Vagina (tissue), 2 donors: ENCODE measurements around the gene SSUH2. TPM values are rescaled to one million over a fixed set of nuclear protein-coding genes. Genes with fewer than 3 reads are reported as not detected.
"Not testable (repeated sequence)": the region's sequence is repeated elsewhere in the genome, so short reads cannot be mapped to it uniquely, and the experiment has no call there.

Experiments used
- DNase-seq, 2 donors: peaks; one replicate each; pipeline ENCODE4 v3.0.0-alpha.2; 2017; ENCODE audit errors: extremely low spot score in 2 of 2
- H3K27ac ChIP-seq: fragments of 200-600 bp; sonication (generic); one replicate; pipeline ENCODE4 v1.5.1; 2019
- H3K27me3 ChIP-seq: fragments of 200-600 bp; sonication (generic); one replicate; pipeline ENCODE4 v1.5.1; 2019
- H3K36me3 ChIP-seq, 2 donors: fragments of 200-600 bp; sonication (generic); one replicate each; pipeline ENCODE4 v1.5.1; 2017 to 2019
- H3K4me1 ChIP-seq: fragments of 200-600 bp; sonication (generic); one replicate; pipeline ENCODE4 v1.5.1; 2019
- H3K4me3 ChIP-seq, 2 donors: fragments of 200-600 bp; sonication (generic); 1 replicate in 1 of 2; 2 replicates in 1 of 2; pipeline ENCODE4 v1.5.1; 2016 to 2019
- H3K9me3 ChIP-seq: fragments of 200-600 bp; sonication (generic); one replicate; pipeline ENCODE4 v1.5.1; 2019
- CTCF ChIP-seq, 3 experiments: fragments of 450-650 bp in 2 of 3; fragments of 200-600 bp in 1 of 3; sonication (generic) in 1 of 3; IDR thresholded peaks; one replicate each; pipeline ENCODE4 v1.5.1; 2017 to 2019; ENCODE audit warnings: antibody characterized with exemption in 3 of 3, mild to moderate bottlenecking in 2 of 3, moderate library complexity in 2 of 3
- POLR2A ChIP-seq, 2 donors: fragments of 450-650 bp; IDR thresholded peaks; one replicate each; pipeline ENCODE4 v1.6.1; 2017; ENCODE audit warnings: antibody characterized with exemption in 2 of 2, mild to moderate bottlenecking in 2 of 2, moderate library complexity in 2 of 2
- POLR2AphosphoS5 ChIP-seq, 2 donors: sonication (generic); formaldehyde crosslinking; IDR thresholded peaks; one replicate each; pipeline ENCODE4 v1.9.0; 2017; ENCODE audit warnings: antibody characterized with exemption in 2 of 2, mild to moderate bottlenecking in 2 of 2, low read depth in 1 of 2; ENCODE audit not compliant: insufficient read depth in 1 of 2
- intact Hi-C: fragments of 100-400 bp; cut with DNase I; formaldehyde crosslinking; loops from one replicate; pipeline ENCODE4 v1.15.1; 2023
- total RNA-seq: library from RNA; depleted of rRNA; stranded (reverse); fragments of >200 nt; gene quantifications from one replicate; pipeline ENCODE4 v1.2.3, GENCODE V29; 2016

Gene SSUH2
- total RNA-seq, 1 donor from 2014 or later: not detected

- no peaks in the 10 kb centered on the region for H3K36me3 ChIP-seq
- no peak overlapping the region for H3K4me3 ChIP-seq
- peak in 1 of 2 donors; percentile 78 for DNase-seq
- no peak for TF ChIP-seq POLR2A (IDR thresholded peaks at IDR 0.05)
- TF ChIP-seq POLR2AphosphoS5 (IDR thresholded peaks at IDR 0.05; ENCODE audit: insufficient read depth in 1 of 2, low read depth in 1 of 2): no peak
- TF ChIP-seq CTCF (IDR thresholded peaks at IDR 0.05): no peak
- H3K27ac ChIP-seq: no peak overlapping the region
- intact Hi-C loops: no loop called here
- H3K4me1 ChIP-seq: no peaks in the 10 kb centered on the region
- no peaks in the 10 kb centered on the region for H3K27me3 ChIP-seq
- H3K9me3 ChIP-seq: no peaks in the 10 kb centered on the region
These were observed 63.2 kb downstream of the SSUH2 start for GRCh38 chr3:8581373-8581772.

GRCh38 chr3:8580434-8580833, 64.2 kb downstream of the SSUH2 start:
- H3K4me3 ChIP-seq, H3K9me3 ChIP-seq, H3K4me1 ChIP-seq, DNase-seq, H3K36me3 ChIP-seq, H3K27ac ChIP-seq, intact Hi-C loops, H3K27me3 ChIP-seq: not testable (repeated sequence)

GRCh38 chr3:8579943-8580342, 64.7 kb downstream of the SSUH2 start:
- no peaks in the 10 kb centered on the region for H3K27me3 ChIP-seq
- DNase-seq: peak in 1 of 2 donors; percentile 70
- H3K4me1 ChIP-seq: peaks cover 10% of the 10 kb centered on the region
- no peaks in the 10 kb centered on the region for H3K9me3 ChIP-seq
- no peaks in the 10 kb centered on the region for H3K36me3 ChIP-seq
- no peak overlapping the region for H3K27ac ChIP-seq
- intact Hi-C loops: no loop called here
- no peak for TF ChIP-seq CTCF (IDR thresholded peaks at IDR 0.05)
- TF ChIP-seq POLR2A (IDR thresholded peaks at IDR 0.05): no peak
- TF ChIP-seq POLR2AphosphoS5 (IDR thresholded peaks at IDR 0.05; ENCODE audit: insufficient read depth in 1 of 2, low read depth in 1 of 2): no peak
- no peak overlapping the region for H3K4me3 ChIP-seq

GRCh38 chr3:8579096-8579495, 65.5 kb downstream of the SSUH2 start:
- peak in 1 of 2 donors; percentile 54 for DNase-seq
- Histone ChIP-seq H3K4me1 (peaks cover 18% of the 10 kb centered on the region), H3K27me3 (no peaks in the 10 kb centered on the region), H3K27ac (no peak overlapping the region), H3K9me3 (no peaks in the 10 kb centered on the region), H3K36me3 (no peaks in the 10 kb centered on the region), H3K4me3 (no peak overlapping the region)
- no peak for TF ChIP-seq CTCF (IDR thresholded peaks at IDR 0.05)
- no peak for TF ChIP-seq POLR2A (IDR thresholded peaks at IDR 0.05)
- TF ChIP-seq POLR2AphosphoS5 (IDR thresholded peaks at IDR 0.05; ENCODE audit: insufficient read depth in 1 of 2, low read depth in 1 of 2): no peak
- intact Hi-C loops: no loop called here

- DNase-seq: no peak
- H3K27ac ChIP-seq: no peak overlapping the region
- peaks cover 24% of the 10 kb centered on the region for H3K4me1 ChIP-seq
- TF ChIP-seq POLR2A (IDR thresholded peaks at IDR 0.05): no peak
- no peak for TF ChIP-seq POLR2AphosphoS5 (IDR thresholded peaks at IDR 0.05; ENCODE audit: insufficient read depth in 1 of 2, low read depth in 1 of 2)
- no peak for TF ChIP-seq CTCF (IDR thresholded peaks at IDR 0.05)
- no peak overlapping the region for H3K4me3 ChIP-seq
- intact Hi-C loops: no loop called here
- no peaks in the 10 kb centered on the region for H3K9me3 ChIP-seq
- H3K36me3 ChIP-seq: no peaks in the 10 kb centered on the region
- H3K27me3 ChIP-seq: no peaks in the 10 kb centered on the region
These were observed 66.3 kb downstream of the SSUH2 start for GRCh38 chr3:8578282-8578681.
